K562 (cell line): ENCODE results near the gene RAX.

Experiments
- CBFB ChIP-seq: sonication (generic); formaldehyde crosslinking; IDR thresholded peaks from 2 replicates; pipeline ENCODE4 v1.4.0; 2020; ENCODE audit warnings: mild to moderate bottlenecking, missing genetic modification reagents
- CBX8 ChIP-seq: fragments of 200-600 bp; sonication (generic); IDR thresholded peaks from 2 replicates; pipeline ENCODE4 v1.6.1; 2012; ENCODE audit warnings: borderline replicate concordance, mixed run types, low read depth, mild to moderate bottlenecking, moderate library complexity, mixed read lengths, low read length, control low read depth, inconsistent platforms; ENCODE audit not compliant: poor library complexity, severe bottlenecking; ENCODE audit errors: extremely low read depth
- CHD1 ChIP-seq: fragments of 200-600 bp; sonication (generic); IDR thresholded peaks from one replicate; pipeline ENCODE4 v1.6.1; 2012; ENCODE audit warnings: mild to moderate bottlenecking, moderate library complexity, low read length, inconsistent platforms
- ELK1 ChIP-seq: sonication (generic); formaldehyde crosslinking; IDR thresholded peaks from 2 replicates; pipeline ENCODE4 v1.8.1; 2022; ENCODE audit warnings: missing genetic modification reagents
- EZH2 ChIP-seq: IDR thresholded peaks from 2 replicates; pipeline ENCODE4 v1.6.1; 2012; ENCODE audit warnings: low read depth, mild to moderate bottlenecking, inconsistent platforms, low read length, borderline replicate concordance
- POLR2H ChIP-seq: IDR thresholded peaks from 2 replicates; pipeline ENCODE4 v1.6.1; 2016; ENCODE audit warnings: missing genetic modification characterization, low read depth, mild to moderate bottlenecking, control low read depth, missing compliant biosample characterization, moderate library complexity
- TFAP4 ChIP-seq: sonication (generic); formaldehyde crosslinking; IDR thresholded peaks from 2 replicates; pipeline ENCODE4 v1.8.0; 2022; ENCODE audit warnings: missing genetic modification reagents, mild to moderate bottlenecking, moderate library complexity, borderline replicate concordance
- TFE3 ChIP-seq: fragments of 450-650 bp; formaldehyde crosslinking; IDR thresholded peaks from 2 replicates; pipeline ENCODE4 v1.4.0; 2020; ENCODE audit warnings: mild to moderate bottlenecking, mixed read lengths
- U2AF2 ChIP-seq: fragments of 200-400 bp; formaldehyde crosslinking; optimal IDR thresholded peaks from 2 replicates; pipeline ENCODE3; 2017; ENCODE audit warnings: low read depth, mild to moderate bottlenecking, low read length

- TF ChIP-seq EZH2 (no peak), TFAP4 (CRISPR knock-in tag) (no peak), POLR2H (no peak), ELK1 (CRISPR knock-in tag) (no peak), CHD1 (no peak), U2AF2 (no peak), CBFB (CRISPR knock-in tag) (no peak), CBX8 (no peak), TFE3 (no peak)
These were observed 5.9 kb upstream of the RAX start for GRCh38 chr18:59279193-59279592.
